Left renal pelvis (tissue), 4 donors: Measurements from ENCODE around the gene ACSF3. TPM values are rescaled to one million over a fixed set of nuclear protein-coding genes. Genes with fewer than 3 reads are reported as not detected.

Experiments used
- DNase-seq, 4 donors: peaks; one replicate each; pipeline ENCODE4 v3.0.0-alpha.2; 2013; ENCODE audit warnings: low read depth in 4 of 4, low spot score in 3 of 4
- polyA plus RNA-seq, 4 donors: library from polyadenylated mRNA; unstranded; fragments of 120-200 nt; gene quantifications; one replicate each; pipeline ENCODE4 v1.2.1, GENCODE V29; 2013; ENCODE audit not compliant: insufficient read length in 4 of 4

ACSF3 gene
- polyA plus RNA-seq, 4 donors: 19.4 to 39.5 (median 28.8) TPM

- no peak for DNase-seq
Measured at GRCh38 chr16:89195521-89196171, 102.0 kb downstream of the ACSF3 start.

- DNase-seq: no peak
Measured at GRCh38 chr16:89197033-89197632, 103.5 kb downstream of the ACSF3 start.

DNA sequence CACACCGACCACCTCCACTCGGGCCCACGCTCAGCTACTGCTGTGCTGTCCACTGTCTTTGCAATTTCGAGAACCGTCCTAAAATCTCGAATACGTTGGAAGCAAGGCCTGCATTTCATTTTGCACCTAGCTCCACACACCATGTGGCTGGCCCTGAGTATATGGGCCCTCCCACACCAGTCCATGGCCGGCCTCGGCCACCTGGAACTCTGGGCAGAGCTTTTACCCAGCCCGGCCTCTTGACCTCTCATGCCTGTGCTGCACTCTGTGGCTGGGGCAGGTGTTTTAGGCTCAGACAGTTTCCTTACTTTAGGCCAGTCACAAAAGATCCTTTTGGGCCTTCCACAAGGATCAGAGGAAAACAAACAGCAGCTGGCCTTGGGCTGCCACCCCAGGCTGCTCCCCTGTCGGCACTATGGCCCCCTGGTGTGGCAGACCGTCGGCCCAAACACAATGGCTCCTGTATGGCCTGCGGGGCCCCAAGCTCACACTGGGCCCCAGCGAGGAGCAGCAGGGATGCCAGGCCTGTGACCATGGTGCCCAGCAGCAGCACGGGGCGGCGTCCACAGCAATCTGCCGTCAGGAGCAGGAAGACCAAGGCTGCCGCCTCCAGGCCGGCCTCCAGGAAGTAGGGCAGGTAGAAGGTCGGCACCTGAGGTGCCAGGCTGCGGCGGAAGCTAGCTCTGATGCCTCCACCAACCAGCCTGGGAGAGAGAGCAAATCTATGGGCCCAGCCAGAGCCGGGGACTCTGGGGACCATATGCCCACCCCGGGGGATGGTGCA lies 104.2 kb downstream of the ACSF3 start:
- DNase-seq: no peak

- DNase-seq: no peak
Measured at GRCh38 chr16:89198417-89199240, 105.0 kb downstream of the ACSF3 start.

- no peak for DNase-seq
Measured at GRCh38 chr16:89199241-89200123, 105.8 kb downstream of the ACSF3 start.

DNA sequence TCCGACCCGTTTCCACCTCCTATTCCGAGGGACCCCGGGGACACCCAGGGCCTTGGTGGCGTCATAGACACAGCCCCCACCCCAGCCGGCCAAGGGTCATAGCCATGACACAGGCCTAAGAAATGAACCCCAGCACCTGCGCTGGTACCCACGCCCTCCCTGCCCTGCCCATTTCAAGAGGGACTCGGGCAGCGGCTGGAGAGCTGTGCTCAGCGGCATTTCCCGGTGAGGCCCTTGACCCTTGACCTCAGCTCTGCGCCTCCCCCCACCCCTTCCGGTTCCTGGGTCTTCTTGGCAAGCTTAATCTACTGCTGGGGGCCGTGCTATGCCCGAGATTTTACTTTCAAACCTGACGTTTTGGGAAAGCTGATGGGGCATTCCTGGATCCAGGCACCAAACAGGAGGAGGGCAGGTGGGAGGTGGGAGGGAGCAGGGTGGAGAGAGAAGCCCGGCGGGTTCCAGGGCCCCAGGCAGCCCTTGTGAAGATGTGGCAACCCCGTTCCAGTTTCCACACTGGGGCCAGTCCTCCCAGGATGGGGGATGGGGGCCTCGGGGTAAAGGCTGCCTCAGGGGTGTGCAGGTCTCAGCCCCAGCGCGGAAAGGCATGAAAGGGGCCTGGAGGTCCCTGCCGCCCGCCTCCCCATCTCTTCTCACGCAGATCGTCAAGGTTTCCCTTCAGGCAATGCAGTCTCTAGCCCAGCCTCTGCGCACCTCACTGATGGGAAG lies 106.6 kb downstream of the ACSF3 start, which contains the start of gene SLC22A31:
TSS of gene SLC22A31 (minus strand) at position 414 of the 726 bp plus-strand sequence. CDS start at position 378, 36 bp downstream.
- DNase-seq: no peak

DNA sequence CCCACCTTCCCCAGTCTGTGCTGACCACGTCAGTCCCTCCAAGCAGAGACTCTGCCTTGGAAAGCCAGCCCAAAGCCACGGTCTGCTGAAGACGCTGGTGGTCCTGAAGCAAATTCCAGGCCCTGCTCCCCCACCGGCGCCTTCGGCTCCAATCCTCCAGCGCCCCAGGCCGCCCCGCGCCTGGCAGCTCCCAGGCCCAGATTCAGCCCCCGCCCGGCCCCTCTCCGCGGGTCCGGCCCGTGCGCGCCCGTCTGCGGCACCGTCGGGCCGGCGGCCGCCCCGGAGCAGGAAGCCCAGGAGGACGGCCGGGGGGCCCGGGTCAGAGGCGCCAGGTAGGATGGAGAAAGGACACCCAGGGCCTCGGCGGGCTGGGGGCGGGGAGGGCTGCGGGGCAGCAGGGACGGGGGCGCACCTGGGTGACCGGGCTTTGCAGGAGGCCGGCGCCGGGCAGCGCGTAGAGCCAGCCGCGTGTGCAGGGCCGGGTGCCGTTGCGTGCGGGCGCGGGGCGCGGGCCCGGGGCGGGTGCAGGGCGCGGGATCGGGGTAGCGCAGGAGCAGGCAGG lies 107.3 kb downstream of the ACSF3 start:
- DNase-seq: no peak

DNA sequence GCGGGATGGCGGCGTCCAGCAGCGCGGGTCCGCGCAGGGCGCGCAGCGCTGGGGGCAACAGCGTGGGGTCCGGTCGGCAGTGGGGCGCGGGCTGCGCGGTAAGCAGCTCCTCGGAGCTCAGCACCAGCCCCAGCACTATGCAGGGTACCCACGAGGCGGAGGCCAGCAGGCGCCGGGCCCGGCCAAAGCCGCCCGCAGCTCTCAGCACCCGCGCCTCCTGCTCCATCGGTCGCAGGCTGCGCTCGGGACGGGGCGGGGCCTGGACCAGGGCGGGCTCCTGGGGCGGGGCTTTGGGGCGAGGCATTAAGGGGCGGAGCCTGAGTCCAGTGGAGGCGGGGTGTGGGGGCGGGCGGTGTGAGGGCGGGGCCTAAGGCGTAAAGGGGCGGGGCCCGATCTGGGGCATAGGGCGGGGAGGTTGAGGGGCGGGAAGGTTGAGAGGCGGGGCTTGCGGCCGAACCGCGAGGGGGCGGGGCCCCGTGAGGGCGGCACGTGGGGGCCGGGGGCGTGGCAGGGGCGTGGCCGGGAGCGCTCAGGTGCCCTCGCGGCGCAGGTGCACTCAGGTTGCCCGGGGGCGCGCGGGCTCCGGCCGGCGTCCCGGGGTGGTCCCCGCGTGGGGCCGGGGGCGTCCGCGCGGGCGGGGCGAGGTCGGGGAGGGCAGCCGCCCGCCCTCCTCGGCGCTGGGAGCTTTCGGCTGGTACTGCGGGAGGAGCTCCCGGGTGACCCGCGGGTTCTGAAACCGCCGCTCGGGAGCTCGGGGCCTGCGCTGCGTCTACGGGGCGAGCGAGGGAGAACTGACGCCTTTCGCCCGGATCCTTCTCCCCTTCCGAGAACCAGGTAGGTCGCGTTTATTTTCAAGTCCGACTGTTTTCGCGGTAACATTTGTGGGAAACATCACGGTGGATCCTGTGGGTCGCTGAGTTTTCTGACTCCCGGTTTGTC lies 108.1 kb downstream of the ACSF3 start:
- peak in 2 of 4 donors; percentile 38 to 55 for DNase-seq

DNA sequence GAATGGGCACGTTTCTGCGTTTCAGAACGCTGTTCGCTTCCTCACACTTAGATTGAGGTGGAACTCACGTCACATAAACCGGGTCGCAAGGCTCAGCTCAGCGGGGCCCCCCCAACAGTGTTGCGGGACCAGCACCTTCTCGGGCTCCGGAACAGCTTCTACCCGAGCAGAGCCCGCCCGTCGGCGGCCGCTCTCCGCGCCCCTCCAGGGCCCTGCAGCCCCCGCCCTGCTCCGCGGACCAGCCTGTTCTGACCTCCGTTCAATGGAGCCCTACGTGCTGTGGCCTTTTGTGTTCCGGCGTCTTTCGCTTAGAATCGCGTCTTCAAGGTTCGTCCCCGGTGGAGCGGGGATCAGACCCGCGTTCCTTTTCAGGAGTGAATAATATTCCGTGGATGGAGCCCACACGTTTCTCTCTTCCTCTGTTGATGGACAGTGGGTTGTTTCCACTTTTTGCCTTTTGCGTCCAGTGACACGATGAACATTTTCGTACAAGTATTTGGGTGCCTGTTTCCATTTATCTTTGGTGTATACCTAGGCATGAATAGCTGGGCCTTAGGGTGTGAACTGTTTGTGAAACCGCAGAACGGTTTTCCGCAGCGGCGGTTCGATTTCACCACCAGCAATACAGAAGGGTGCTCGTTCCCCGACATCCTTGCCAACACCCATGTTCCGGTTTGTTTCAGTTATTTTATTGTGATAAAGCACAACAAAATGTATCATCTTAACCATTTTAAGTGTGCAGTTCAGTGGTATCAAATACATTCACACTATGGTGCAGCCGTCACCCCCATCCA lies 109.0 kb downstream of the ACSF3 start:
- no peak for DNase-seq

Other genes starting within 250 kb of the ACSF3 start
- gene GALNS, start 236.9 kb upstream of the ACSF3 start, polyA plus RNA-seq: 10 to 100 TPM; 19.8 to 26.7 (median 22.1) TPM
- gene TRAPPC2L, start 236.7 kb upstream of the ACSF3 start, polyA plus RNA-seq: 10 to 100 TPM; 57.9 to 91.5 (median 77.5) TPM
- not detected for gene PABPN1L, start 227.2 kb upstream of the ACSF3 start, polyA plus RNA-seq
- 1 to 10 TPM; 2.7 to 3.5 (median 3.2) TPM for gene CBFA2T3, start 116.6 kb upstream of the ACSF3 start, polyA plus RNA-seq
- 1 to 10 TPM; 1.5 to 3.5 (median 2.2) TPM for gene CDH15, start 77.9 kb downstream of the ACSF3 start, polyA plus RNA-seq
- gene SLC22A31, start 106.7 kb downstream of the ACSF3 start, polyA plus RNA-seq: 1 to 10 TPM in 1 of 4 donors, under 1 TPM in 3; 0.40 to 1.1 (median 0.65) TPM
- gene ZNF778, start 123.9 kb downstream of the ACSF3 start, polyA plus RNA-seq: 1 to 10 TPM; 5.0 to 6.1 (median 5.3) TPM